ENCODE results near the gene FCGR3A.
"Not testable (repeated sequence)": the region's sequence is repeated elsewhere in the genome, so short reads cannot be mapped to it uniquely, and the experiment has no call there.

DNA sequence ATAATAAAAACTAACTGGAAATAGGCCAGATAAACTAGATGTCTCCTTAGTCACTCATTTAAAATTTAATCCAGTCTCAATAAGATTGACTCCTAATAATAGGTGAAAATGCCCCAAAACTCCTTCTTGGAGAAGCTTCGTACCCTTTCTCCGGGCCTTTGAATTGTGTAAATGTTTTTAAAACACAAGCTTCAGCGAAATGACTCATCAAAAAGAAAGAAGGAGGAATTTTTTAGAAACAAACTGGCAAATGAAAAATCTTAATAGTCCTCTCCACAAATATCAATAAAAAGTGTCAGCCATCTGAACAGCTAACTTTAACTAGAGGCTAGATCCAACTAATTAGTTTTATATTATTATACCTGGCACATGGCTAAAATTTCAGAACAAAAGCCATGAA is 47.5 kb upstream of the FCGR3A start:
- not testable (repeated sequence) for TF ChIP-seq POLR2AphosphoS5, POLR2A (IDR thresholded peaks at IDR 0.05)
- TF ChIP-seq, protein P1, sequence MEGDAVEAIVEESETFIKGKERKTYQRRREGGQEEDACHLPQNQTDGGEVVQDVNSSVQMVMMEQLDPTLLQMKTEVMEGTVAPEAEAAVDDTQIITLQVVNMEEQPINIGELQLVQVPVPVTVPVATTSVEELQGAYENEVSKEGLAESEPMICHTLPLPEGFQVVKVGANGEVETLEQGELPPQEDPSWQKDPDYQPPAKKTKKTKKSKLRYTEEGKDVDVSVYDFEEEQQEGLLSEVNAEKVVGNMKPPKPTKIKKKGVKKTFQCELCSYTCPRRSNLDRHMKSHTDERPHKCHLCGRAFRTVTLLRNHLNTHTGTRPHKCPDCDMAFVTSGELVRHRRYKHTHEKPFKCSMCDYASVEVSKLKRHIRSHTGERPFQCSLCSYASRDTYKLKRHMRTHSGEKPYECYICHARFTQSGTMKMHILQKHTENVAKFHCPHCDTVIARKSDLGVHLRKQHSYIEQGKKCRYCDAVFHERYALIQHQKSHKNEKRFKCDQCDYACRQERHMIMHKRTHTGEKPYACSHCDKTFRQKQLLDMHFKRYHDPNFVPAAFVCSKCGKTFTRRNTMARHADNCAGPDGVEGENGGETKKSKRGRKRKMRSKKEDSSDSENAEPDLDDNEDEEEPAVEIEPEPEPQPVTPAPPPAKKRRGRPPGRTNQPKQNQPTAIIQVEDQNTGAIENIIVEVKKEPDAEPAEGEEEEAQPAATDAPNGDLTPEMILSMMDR (IDR thresholded peaks at IDR 0.05) = not testable (repeated sequence)

All from upper lobe of left lung (tissue), 4 donors.